ENCODE measurements around the gene DOK4.

Gene DOK4

GRCh38 chr16:57485916-57486857 lies at the start of gene DOK4:
TSS of gene DOK4 (minus strand) at chr16:57486493. CDS start at chr16:57479507, 6,986 bp downstream.
- DNase-seq (ENCODE audit: low read depth in 2 of 2), result peak; percentile 23

GRCh38 chr16:57535680-57536305 lies 49.5 kb upstream of the DOK4 start:
- DNase-seq (ENCODE audit: low read depth in 2 of 2), result peak; percentile 74 to 77

- no peak for DNase-seq (ENCODE audit: low read depth in 2 of 2)
Observed at GRCh38 chr16:57534881-57535658, 48.8 kb upstream of the DOK4 start.

GRCh38 chr16:57534337-57534880 lies 48.1 kb upstream of the DOK4 start:
- no peak for DNase-seq (ENCODE audit: low read depth in 2 of 2)

GRCh38 chr16:57533431-57534336 lies 47.4 kb upstream of the DOK4 start:
- DNase-seq (ENCODE audit: low read depth in 2 of 2), result no peak

GRCh38 chr16:57532266-57532625 lies 46.0 kb upstream of the DOK4 start:
- no peak for DNase-seq (ENCODE audit: low read depth in 2 of 2)

- no peak for DNase-seq (ENCODE audit: low read depth in 2 of 2)
Observed at GRCh38 chr16:57531635-57532265, 45.5 kb upstream of the DOK4 start.

GRCh38 chr16:57531253-57531575 lies 44.9 kb upstream of the DOK4 start:
- DNase-seq (ENCODE audit: low read depth in 2 of 2), result no peak

- no peak for DNase-seq (ENCODE audit: low read depth in 2 of 2)
Observed at GRCh38 chr16:57530522-57531252, 44.4 kb upstream of the DOK4 start.

GRCh38 chr16:57530104-57530521 lies 43.8 kb upstream of the DOK4 start:
- DNase-seq (ENCODE audit: low read depth in 2 of 2), result peak in 1 of 2 experiments; percentile 31

- DNase-seq (ENCODE audit: low read depth in 2 of 2), result no peak
Observed at GRCh38 chr16:57529391-57530103, 43.3 kb upstream of the DOK4 start.

- DNase-seq (ENCODE audit: low read depth in 2 of 2), result no peak
Observed at GRCh38 chr16:57528499-57529390, 42.5 kb upstream of the DOK4 start.

GRCh38 chr16:57527610-57528360 lies 41.5 kb upstream of the DOK4 start:
- no peak for DNase-seq (ENCODE audit: low read depth in 2 of 2)

- DNase-seq (ENCODE audit: low read depth in 2 of 2), result no peak
Observed at GRCh38 chr16:57527027-57527426, 40.7 kb upstream of the DOK4 start.

GRCh38 chr16:57526498-57526897 lies 40.2 kb upstream of the DOK4 start:
- DNase-seq (ENCODE audit: low read depth in 2 of 2), result no peak

GRCh38 chr16:57525761-57526160 lies 39.5 kb upstream of the DOK4 start:
- DNase-seq (ENCODE audit: low read depth in 2 of 2), result no peak

GRCh38 chr16:57522960-57523359 lies 36.7 kb upstream of the DOK4 start:
- DNase-seq (ENCODE audit: low read depth in 2 of 2), result no peak
